ENCODE results near the gene C1orf226. TPM values are rescaled to one million over a fixed set of nuclear protein-coding genes. Genes with fewer than 3 reads are reported as not detected.

The C1orf226 gene
- total and polyA plus RNA-seq, 9 of the 15 experiments (the other 6 are each of a cell fraction or from before 2014, with no cell fraction given) = 0.10 to 1.4 (median 0.47) TPM

- TF ChIP-seq ZNF277 (CRISPR knock-in tag; IDR thresholded peaks at IDR 0.05; ENCODE audit: borderline replicate concordance) = no peak
- TF ChIP-seq ARID4B (CRISPR knock-in tag; IDR thresholded peaks at IDR 0.05) = no peak
- 0 out of 2 replicates have a peak, but pooled peaks have one; percentile 64 for TF ChIP-seq AFF4 (CRISPR knock-in tag; IDR thresholded peaks at IDR 0.05)
- TF ChIP-seq TCF15 (CRISPR knock-in tag; IDR thresholded peaks at IDR 0.05) = no peak
- TF ChIP-seq ZNF408 (CRISPR knock-in tag; IDR thresholded peaks at IDR 0.05; ENCODE audit: low read depth) = no peak
- peak; percentile 69 for TF ChIP-seq ZEB2 (IDR thresholded peaks at IDR 0.05)
- TF ChIP-seq ZFPM2 (CRISPR knock-in tag; IDR thresholded peaks at IDR 0.05) = no peak
- no peak for TF ChIP-seq LEF1 (IDR thresholded peaks at IDR 0.05)
- no peak for TF ChIP-seq ZNF561 (CRISPR knock-in tag; conservative IDR thresholded peaks at IDR 0.05)
- TF ChIP-seq ZNF140 (CRISPR knock-in tag; IDR thresholded peaks at IDR 0.05) = no peak
- TF ChIP-seq SIN3A (IDR thresholded peaks at IDR 0.05; ENCODE audit: borderline replicate concordance in 2 of 2, control insufficient read depth in 1 of 2, low read depth in 2 of 2, low read length in 2 of 2) = no peak
- TF ChIP-seq CHD1 (IDR thresholded peaks at IDR 0.05; ENCODE audit: low read length) = no peak
- peak; percentile 80 to 87; a peak in 3 of 4 replicates for TF ChIP-seq TBL1XR1 (IDR thresholded peaks at IDR 0.05; ENCODE audit: low read length in 2 of 2)
- no peak for TF ChIP-seq SAP30 (IDR thresholded peaks at IDR 0.05; ENCODE audit: borderline replicate concordance, insufficient read depth, low read depth, low read length, poor library complexity, severe bottlenecking)
These were observed 9.1 kb upstream of the C1orf226 start (continued) for GRCh38 chr1:162372159-162373071.
